ENCODE data around the gene RHEX.

The RHEX gene

DNA sequence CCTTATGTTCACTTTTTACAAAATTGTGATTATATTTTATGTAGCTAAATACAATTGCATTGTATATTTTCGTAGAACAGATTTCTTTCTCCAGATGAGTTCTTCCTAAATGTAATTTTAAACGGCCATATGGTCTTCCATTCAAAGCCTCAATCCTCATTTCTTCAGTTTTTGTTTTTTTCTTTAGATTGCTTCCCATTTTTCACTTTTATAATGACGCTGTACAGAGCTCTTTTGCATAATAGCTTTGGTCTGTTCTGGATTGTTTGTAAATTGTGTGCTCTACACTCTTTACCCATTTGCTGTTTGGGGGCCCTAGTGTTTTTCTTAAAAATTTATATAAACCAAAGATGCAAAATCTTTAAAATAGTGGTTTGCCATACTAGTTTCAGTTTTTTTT lies 36.4 kb downstream of the RHEX start:
- no peak for DNase-seq (ENCODE audit: low read depth in 4 of 4, low spot score in 1 of 4)

GRCh38 chr1:206094024-206094423 lies 41.1 kb downstream of the RHEX start:
- no peak for DNase-seq (ENCODE audit: low read depth in 4 of 4, low spot score in 1 of 4)

DNA sequence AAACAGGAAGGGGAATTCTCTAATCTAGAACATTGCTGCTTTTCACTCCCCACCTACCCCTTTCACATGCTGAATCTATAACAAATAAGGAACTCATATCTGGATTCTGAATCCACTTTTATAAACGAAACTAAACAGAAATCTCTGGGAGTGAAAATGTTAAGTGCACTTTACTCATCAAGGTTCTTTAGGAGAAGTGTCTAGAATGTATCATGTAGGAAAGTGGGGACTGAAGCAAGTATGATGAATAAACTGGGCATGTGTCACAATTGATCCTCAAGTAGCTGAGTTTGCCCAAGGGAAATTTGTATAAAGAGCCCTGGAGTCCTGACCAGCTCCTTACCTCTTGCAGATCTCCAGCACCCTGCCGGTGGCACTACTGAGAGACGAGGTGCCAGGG lies 44.4 kb downstream of the RHEX start:
- no peak for DNase-seq (ENCODE audit: low read depth in 4 of 4, low spot score in 1 of 4)

DNA sequence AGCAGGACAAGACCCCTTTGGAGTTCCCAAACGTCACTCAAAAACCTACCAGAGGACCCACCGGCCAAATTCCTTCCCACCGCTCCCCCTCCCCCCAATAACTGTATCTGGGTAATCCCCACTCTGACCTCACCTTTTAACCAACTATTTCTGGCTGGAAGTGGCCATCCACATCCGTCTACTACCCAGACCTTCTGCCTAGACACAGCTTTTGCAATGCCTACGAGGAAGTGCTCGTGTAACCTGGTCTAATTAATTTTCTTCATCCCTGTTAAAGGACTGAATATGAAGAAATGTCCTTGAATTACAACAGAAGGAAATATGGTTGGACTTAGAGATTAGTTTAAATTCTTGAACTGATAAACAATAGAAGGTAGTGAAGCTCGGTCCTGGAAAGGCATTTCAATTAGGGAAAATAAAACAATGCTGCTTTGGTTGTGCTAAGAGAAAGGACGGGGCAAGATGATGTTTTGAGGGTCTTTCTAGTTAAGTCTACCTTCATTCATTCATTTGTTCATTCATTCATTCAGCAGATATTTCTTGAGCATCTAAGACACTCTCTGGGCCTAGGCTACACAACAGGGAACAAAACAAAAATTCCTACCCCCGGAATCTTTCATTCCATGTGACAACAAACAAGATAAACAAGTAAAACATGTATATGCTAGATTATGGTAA lies 45.4 kb downstream of the RHEX start:
- no peak for DNase-seq (ENCODE audit: low read depth in 4 of 4, low spot score in 1 of 4)

DNA sequence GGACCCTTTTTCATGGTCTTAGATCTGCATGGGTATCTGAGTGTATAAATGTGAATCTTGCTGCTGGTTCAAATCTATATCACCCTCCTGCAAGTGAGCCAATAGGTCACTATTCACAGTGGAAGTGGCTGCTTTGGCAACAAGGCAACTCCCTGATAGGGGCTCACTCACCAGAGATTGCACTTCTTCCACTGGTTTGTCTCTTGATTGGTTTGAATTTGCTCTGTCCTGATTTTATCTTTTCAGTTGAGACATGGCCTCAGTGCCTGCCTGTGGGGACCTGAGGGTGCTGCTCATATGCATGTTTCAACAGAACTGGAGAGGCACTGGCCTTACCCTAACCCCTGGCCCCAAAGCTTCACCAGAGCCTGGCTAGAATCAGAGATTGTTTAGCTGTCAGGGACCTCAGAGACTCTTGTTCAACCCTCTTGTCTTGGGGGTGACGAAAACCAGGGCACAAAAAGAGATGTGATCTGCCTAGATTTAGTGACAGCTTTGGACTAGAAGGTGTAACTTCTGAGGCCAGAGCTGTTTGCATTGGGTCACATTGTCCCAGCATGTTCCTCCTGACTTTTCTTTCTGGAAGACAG lies 47.3 kb downstream of the RHEX start:
- no peak for DNase-seq (ENCODE audit: low read depth in 4 of 4, low spot score in 1 of 4)

- no peak for DNase-seq (ENCODE audit: low read depth in 4 of 4, low spot score in 1 of 4)
These were observed 48.5 kb downstream of the RHEX start for GRCh38 chr1:206101351-206102045.

DNA sequence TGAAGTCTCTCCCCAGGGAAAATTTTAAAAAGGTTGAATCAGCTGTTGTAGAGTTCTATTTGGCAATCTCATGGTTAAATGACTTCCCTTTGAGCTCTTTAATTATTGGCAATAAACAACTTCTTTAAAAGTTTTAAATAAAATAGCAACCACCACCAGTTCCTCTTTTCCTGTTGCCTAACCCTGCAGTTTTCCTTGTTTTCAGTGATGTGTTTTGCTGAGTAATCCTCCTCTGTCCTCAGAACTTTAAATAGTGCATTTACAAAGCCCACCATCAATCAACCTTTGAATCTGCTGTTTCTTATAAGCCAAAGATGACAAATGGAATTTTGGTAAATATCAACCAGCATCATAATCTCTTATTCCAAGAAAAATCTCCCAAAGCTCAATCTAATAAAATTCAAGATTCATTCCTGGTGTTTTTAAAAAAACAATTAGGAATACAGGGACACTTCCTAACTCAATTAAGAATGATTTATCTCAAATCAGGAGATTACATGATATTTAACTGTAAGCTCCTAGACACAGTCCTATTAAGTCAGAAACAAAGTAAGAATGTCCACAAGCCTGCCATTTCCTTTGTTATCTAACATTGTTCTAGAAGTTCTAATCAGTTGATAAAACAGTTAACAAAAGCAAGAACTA lies 49.4 kb downstream of the RHEX start:
- no peak for DNase-seq (ENCODE audit: low read depth in 4 of 4, low spot score in 1 of 4)

DNA sequence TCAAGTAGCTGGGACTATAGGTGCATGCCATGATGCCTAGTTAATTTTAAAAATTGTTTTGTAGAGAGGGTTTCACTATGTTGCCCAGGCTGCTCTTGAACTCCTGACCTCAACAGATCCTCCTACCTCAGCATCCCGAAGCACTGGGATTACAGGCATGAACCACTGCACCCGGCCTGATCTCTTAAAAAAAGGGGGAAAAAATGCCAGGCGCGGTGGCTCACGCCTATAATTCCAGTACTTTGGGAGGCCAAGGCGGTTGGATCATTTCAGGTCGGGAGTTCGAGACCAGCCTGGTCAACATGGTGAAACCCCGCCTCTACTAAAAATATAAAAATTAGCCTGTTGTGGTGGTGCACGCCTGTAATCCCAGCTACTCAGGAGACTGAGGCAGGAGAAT lies 51.0 kb downstream of the RHEX start:
- no peak for DNase-seq (ENCODE audit: low read depth in 4 of 4, low spot score in 1 of 4)

- no peak for DNase-seq (ENCODE audit: low read depth in 4 of 4, low spot score in 1 of 4)
These were observed 52.6 kb downstream of the RHEX start for GRCh38 chr1:206105464-206105995.

GRCh38 chr1:206106328-206107167 lies 53.6 kb downstream of the RHEX start:
- DNase-seq (ENCODE audit: low read depth in 4 of 4, low spot score in 1 of 4), result peak; percentile 52 to 71 (median 68)

- no peak for DNase-seq (ENCODE audit: low read depth in 4 of 4, low spot score in 1 of 4)
These were observed 54.2 kb downstream of the RHEX start for GRCh38 chr1:206107168-206107544.

DNA sequence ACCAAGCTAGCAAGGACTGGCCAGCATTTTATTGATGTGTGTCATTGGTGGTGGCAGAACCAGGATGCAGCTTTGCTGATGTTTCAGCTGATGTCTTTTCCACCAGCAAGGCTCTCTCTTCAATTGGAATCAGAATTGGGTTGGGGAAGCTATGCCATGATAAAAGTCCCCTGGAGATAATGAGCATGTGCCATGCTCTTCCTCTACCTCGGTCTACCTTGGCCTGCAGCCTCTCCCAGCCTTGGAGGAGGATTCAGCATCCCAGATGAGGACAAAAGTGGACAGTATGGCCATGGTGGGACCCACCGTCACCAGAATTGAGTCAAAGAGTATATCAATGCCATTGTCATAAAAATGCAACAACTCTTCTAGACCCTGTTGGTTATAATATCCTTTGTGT lies 55.7 kb downstream of the RHEX start:
- no peak for DNase-seq (ENCODE audit: low read depth in 4 of 4, low spot score in 1 of 4)

DNA sequence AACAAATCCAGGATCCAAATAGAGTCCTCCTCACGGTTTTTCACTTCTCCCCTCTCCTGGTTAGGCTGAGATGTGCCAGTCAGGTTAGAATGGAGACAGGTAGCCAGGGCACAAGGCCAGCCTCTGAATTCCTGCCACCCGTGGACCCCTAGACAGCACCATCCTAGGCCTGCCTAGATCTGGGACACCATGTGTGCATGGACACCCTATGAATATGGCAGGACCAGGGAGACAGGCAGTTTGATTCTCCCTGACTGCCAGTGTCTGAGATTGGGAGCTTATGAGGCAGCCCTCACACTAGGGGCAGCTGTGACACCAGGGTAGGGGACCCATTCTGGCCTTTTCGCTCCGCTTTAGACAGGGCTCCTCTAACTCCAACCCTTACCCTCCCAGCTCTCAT lies 56.7 kb downstream of the RHEX start:
- no peak for DNase-seq (ENCODE audit: low read depth in 4 of 4, low spot score in 1 of 4)

DNA sequence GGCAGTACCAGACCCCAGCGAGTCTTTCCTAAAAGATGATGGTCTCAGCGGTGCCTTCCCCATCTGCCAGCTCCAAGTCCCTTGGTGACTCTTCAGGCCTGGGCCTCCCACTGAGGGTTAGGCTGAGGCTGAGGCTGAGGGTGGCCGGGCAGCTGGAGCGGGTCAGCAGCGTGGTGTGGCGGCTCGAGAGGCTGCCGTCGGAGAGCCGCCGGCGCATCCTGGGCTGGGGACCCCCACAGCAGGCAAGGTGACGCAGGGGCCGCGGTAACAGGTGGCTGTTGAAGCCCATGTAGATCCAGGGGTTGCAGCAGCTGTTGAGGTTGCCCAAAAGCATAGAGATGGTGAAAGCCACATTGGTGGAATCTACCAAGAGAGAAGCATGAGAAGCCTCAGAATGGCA lies 57.2 kb downstream of the RHEX start:
- DNase-seq (ENCODE audit: low read depth in 4 of 4, low spot score in 1 of 4), result no peak

GRCh38 chr1:206110820-206111219 lies 57.8 kb downstream of the RHEX start:
- no peak for DNase-seq (ENCODE audit: low read depth in 4 of 4, low spot score in 1 of 4)

GRCh38 chr1:206111271-206111927 lies 58.4 kb downstream of the RHEX start:
- no peak for DNase-seq (ENCODE audit: low read depth in 4 of 4, low spot score in 1 of 4)

DNA sequence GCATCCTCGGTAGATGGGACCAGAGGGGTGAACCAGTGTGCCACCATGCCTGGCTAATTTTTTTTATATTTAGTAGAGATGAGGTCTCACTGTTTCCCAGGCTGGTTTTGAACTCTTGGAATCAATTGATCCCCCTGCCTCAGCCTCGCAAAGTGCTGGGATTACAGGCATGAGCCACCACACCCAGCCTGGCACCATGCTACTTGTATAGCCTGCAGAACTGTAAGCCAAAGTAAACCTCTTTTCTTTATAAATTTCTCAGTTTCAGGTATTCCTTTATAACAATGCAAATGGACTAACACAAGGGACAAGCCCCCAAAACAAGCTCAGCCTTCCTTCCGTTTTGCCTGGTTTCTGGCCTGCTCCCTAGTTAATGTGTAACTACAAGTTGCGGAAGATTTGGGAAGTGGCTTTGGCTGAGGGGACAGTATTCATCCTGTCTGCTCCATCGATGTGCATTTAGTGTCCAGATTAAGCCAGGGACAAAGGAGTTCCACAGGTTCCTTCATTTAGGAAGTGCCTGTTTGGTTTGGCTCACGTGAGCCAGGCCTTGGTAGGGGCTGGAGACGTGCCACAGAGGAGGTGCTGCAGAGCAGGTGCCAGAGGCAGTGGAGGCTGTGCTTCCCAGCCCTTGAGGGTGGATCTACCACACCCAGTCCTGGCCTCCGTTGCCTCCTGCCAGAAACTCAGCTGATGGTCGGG lies 59.8 kb downstream of the RHEX start:
- DNase-seq (ENCODE audit: low read depth in 4 of 4, low spot score in 1 of 4), result no peak

GRCh38 chr1:206114692-206115640 lies 62.0 kb downstream of the RHEX start:
- DNase-seq (ENCODE audit: low read depth in 4 of 4, low spot score in 1 of 4), result no peak

DNA sequence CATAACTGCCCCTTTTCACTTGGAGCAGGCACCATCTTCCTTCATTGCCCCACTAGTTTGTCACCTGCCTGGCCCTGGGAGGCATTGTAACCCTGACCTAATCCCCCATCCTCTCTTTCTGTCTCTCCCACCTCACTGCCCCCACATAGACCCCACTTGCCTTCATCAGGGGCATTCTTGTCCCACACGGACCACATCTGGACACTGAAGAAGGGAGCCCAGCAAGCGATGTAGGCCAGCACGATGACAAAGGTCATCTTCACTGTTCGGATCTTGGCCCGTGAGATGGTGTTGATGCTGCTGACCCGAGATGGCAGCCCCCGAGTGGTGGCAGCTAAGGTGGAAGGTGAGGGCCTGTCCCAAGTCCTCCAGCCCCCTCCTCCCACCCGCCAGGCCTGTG lies 62.8 kb downstream of the RHEX start:
- DNase-seq (ENCODE audit: low read depth in 4 of 4, low spot score in 1 of 4), result no peak
